Measurements from ENCODE around the gene ZNF474. TPM values are rescaled to one million over a fixed set of nuclear protein-coding genes. Genes with fewer than 3 reads are reported as not detected.

Gene ZNF474
- total and polyA plus RNA-seq, 2 of the 4 experiments (the other 2 are of a cell fraction) = 0.24 to 0.54 TPM

DNA sequence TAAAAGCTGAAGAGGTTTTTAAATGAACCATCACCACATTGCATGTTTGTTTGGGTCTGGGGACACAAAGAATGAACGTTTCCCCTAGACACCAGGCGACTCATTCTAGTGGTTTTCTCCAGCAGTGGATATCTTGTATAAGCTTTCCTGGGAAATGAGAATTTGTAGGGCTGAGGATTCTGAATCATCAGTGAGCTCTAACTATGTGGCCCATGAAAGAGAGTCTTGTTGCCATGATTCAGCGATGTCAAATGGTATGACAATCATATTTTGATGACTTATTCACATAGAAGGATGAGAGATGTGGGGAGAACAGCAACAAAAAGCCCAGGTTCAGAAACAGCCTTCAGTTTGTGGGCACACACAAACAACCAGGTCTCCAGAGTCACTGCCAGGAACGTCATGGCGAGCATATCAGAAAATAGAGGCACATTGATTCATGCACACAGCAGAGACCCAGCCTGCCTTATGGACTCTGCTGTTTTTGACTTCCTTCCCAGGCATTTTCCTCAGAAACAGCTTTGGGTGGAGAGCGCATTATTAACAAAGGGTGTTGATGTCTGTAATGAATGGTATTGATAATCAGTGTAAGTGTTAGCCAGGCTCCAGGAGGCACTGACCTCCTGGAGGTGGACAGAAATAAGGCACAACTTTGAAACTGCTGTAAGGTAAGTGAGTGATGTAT lies 13.3 kb downstream of the ZNF474 start (continued):
- TF ChIP-seq RAD21 (IDR thresholded peaks at IDR 0.05; ENCODE audit: low read length) (no peak), POLR2A (IDR thresholded peaks at IDR 0.05; ENCODE audit: low read depth, low read length) (peak; percentile 59)

DNA sequence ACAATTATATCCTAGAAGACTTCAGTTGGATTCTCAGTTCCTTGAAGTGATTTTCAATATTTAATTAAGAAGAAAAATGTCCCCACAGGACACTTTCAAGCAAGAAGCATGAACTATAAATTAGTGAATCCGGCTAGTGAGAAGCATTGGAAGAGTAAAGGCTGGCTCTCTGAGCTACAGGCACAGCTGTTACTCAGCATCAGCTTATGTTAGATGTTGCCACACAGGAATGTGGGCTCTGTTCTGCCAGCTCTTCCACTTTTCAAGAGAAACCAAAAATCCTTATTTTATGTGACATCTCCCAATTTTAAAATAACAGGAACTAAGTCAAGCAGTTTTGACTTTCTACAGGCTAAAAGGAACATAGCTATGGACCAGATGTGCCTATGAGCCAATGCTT lies 14.9 kb downstream of the ZNF474 start:
- Histone ChIP-seq H2BK5ac (ENCODE audit: low read depth, low read length, poor library complexity, severe bottlenecking) (no peak overlapping the region), H4K8ac (ENCODE audit: low read depth in 2 of 2, low read length in 2 of 2) (no peak overlapping the region; a peak in 1 of 4 replicates), H4K20me1 (ENCODE audit: insufficient read depth, low read length) (no peaks in the 10 kb centered on the region), H3K18ac (ENCODE audit: low read depth, low read length) (no peak overlapping the region; the same call in 1 of the 2 replicates), H2AFZ (replicated peaks; ENCODE audit: low read length, poor library complexity) (no peak overlapping the region), H4K91ac (ENCODE audit: insufficient read depth, low read depth, low read length) (no peak overlapping the region), H2AK5ac (ENCODE audit: low read depth, low read length) (no peak overlapping the region), H3K56ac (ENCODE audit: extremely low read depth, insufficient read depth, low read length) (no peak overlapping the region), H3K14ac (replicated peaks; ENCODE audit: low read depth, low read length) (no peak overlapping the region), H3K36me3 (ENCODE audit: control insufficient read depth, insufficient read depth, low read length) (no peaks in the 10 kb centered on the region), H2BK15ac (ENCODE audit: low read depth, low read length) (peak overlapping the region; percentile 29; the same call in 1 of the 3 replicates), H3K79me1 (ENCODE audit: low read depth in 1 of 2, low read length in 2 of 2) (0 out of 4 replicates have a peak, but pooled peaks cover 0 to 5% of the 10 kb centered on the region in 2 experiments), H3K4ac (ENCODE audit: low read depth, low read length) (no peak overlapping the region), H3K9me3 (ENCODE audit: control insufficient read depth, insufficient read depth, low read length) (no peaks in the 10 kb centered on the region), H2AK9ac (replicated peaks; ENCODE audit: low read depth, low read length, poor library complexity) (no peak overlapping the region), H3K4me3 (ENCODE audit: insufficient read depth, low read depth, low read length) (no peak overlapping the region), H2BK120ac (ENCODE audit: low read depth, low read length) (no peak overlapping the region), H3K9ac (ENCODE audit: low read depth, low read length) (no peak overlapping the region), H3K4me1 (ENCODE audit: control insufficient read depth, insufficient read depth, low read length) (peaks cover 10% of the 10 kb centered on the region; the same call in 1 of the 2 replicates), H3K27me3 (ENCODE audit: control insufficient read depth, insufficient read depth, low read length) (no peaks in the 10 kb centered on the region), H3K4me2 (ENCODE audit: low read depth, low read length) (no peak overlapping the region), H4K5ac (ENCODE audit: low read depth, low read length) (no peak overlapping the region), H2BK20ac (ENCODE audit: low read depth, low read length) (0 out of 2 replicates have a peak overlapping the region, but pooled peaks have one; percentile 6), H3K23ac (ENCODE audit: low read depth, low read length) (no peak overlapping the region), H3K27ac (ENCODE audit: insufficient read depth, low read length) (no peak overlapping the region), H3K9me1 (ENCODE audit: insufficient read depth, low read length) (peaks cover 11% of the 10 kb centered on the region)
- POLR2A ChIA-PET (ENCODE audit: unreplicated experiment) = no interaction called here
- dilution Hi-C loops (cut with HindIII; ENCODE audit: low sequenced_read_pairs, unreplicated experiment) (no loop called here), in situ Hi-C loops (cut with MboI; ENCODE audit: low sequenced_read_pairs) (no loop called here), intact Hi-C loops (cut with micrococcal nuclease) (no loop called here)
- CTCF ChIA-PET = interaction anchor here (0.6 to 0.9 kb wide), 2 partner anchors 10 to 1799 kb away, joined by 3 to 4 read pairs; no protein-coding TSS in a partner anchor
- TF ChIP-seq CHD1 (IDR thresholded peaks at IDR 0.05; ENCODE audit: low read depth, low read length) = no peak
- TF ChIP-seq CEBPB (IDR thresholded peaks at IDR 0.05; ENCODE audit: low read depth, low read length) = peak; percentile 54; the same call in 1 of the 2 replicates
- ATAC-seq (ENCODE audit: low read depth) (peak; percentile 57), DNase-seq (peak; percentile 52)
- WGBS, 2 experiments (ENCODE audit: extremely low coverage in 2 of 2, insufficient read length in 1 of 2) = no CpG with 5 or more reads among the region's 1 CpG
- BruUV-seq (replicated peaks) = no TSS peak
